ENCODE data around the gene TBC1D2B.
A peak's percentile ranks its signal among the peaks of the same experiment; 100 is the strongest.
"Not testable (repeated sequence)": the region's sequence is repeated elsewhere in the genome, so short reads cannot be mapped to it uniquely, and the experiment has no call there.

The TBC1D2B gene

DNA sequence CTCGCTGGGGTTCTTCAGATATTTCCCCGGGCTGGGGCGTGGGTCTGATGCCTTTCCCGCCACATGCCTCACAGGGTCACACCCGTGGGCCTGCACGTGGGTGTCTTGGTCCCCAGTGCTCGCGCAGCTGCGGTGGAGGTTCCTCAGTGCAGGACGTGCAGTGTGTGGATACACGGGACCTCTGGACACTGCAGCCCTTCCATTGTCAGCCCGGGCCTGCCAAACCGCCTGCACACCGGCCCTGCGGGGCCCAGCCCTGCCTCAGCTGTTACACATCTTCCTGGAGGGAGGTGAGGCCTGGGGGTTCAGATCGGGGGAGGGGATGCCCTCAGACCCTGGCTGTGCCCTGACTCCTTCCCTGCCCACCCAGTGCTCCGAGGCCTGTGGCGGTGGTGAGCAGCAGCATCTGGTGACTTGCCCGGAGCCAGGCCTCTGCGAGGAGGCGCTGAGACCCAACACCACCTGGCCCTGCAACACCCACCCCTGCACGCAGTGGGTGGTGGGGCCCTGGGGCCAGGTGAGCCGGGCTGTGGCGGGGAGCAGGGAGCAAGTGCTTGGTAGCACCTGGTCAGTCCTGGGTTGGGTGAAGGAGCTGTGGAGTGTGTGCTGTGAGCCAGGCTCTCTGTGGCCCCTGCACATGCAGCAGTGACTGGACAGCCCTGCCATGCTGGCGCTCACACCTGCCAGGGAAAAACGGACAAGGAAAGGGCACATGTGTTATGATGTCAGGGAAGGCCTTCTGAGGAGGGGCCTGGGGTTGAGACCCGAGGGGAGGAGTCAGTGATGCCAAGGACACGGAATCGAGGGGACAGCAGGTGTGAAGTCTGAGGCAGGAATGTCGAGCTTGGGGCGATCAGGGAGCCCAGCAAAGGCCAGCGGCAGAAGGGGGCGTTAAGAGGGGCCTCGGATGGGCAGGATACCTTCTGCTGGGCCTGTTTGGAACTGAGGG lies 88.9 kb downstream of the TBC1D2B start:
- peak; percentile 46 for DNase-seq (ENCODE audit: low spot score)

GRCh38 chr15:77987765-77988136 lies 89.8 kb downstream of the TBC1D2B start:
- not testable (repeated sequence) for DNase-seq (ENCODE audit: low spot score)

DNA sequence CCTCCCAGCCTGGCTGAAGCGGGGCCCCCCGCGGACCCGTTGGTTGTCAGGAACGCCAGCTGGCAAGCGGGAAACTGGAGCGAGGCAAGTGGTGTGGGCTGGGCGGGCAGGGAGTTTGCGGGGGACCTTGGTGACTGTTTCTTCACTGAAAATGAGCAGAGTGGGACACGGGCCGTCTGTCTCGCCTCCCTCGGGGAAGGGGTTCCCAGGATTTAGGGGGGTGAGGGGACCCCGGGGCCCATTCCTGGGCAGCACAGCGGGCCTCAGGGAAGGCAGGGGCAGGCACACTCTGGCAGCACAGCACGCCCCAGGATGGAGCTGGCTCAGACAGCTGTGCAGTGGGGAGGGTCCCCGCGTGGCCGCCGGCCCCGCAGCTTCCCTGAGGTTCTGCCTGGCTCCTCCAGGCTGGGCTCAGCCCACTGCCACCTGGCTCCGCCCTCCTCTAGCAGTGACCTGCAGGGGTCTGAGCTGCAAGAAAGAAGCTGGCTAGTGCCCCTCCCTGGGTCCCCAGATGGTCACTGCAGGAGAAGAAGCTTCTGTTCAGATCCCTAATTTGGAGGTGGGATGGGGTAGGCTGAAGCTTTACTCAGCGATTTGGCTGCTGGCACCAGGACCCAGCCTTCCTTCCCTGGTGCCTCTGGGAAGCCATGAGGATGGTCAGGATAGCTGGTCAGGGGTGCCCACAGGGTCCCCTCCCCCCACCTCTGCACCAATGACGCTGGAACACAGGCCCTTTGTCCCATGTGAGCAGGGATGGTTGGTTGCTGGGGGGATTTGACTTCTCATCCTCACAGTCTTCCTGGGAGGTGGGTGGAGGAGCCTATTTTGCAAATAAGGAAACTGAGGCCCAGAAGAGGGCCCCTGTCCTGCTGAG lies 90.4 kb downstream of the TBC1D2B start:
- DNase-seq (ENCODE audit: low spot score) = no peak

DNA sequence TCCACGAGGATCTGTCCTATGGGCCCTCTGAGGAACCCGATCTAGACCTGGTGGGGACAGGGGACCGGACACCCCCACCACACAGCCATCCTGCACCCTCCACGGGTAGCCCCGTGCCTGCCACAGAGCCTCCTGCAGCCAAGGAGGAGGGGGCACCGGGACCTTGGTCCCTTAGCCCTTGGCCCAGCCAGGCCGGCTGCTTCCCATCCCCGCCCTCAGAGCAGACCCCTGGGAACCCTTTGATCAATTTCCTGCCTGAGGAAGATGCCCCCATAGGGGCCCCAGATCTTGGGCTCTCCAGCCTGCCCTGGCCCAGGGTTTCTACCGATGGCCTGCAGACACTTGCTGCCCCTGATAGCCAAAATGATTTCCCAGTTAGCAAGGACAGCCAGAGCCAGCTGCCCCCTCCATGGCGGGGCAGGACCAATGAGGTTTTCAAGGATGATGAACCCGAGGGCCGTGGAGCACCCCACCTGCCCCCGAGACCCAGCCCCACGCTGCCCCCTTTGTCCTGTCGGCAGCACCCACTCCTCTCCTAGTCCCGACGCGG lies 91.5 kb downstream of the TBC1D2B start:
- DNase-seq (ENCODE audit: low spot score) = peak; percentile 31

DNA sequence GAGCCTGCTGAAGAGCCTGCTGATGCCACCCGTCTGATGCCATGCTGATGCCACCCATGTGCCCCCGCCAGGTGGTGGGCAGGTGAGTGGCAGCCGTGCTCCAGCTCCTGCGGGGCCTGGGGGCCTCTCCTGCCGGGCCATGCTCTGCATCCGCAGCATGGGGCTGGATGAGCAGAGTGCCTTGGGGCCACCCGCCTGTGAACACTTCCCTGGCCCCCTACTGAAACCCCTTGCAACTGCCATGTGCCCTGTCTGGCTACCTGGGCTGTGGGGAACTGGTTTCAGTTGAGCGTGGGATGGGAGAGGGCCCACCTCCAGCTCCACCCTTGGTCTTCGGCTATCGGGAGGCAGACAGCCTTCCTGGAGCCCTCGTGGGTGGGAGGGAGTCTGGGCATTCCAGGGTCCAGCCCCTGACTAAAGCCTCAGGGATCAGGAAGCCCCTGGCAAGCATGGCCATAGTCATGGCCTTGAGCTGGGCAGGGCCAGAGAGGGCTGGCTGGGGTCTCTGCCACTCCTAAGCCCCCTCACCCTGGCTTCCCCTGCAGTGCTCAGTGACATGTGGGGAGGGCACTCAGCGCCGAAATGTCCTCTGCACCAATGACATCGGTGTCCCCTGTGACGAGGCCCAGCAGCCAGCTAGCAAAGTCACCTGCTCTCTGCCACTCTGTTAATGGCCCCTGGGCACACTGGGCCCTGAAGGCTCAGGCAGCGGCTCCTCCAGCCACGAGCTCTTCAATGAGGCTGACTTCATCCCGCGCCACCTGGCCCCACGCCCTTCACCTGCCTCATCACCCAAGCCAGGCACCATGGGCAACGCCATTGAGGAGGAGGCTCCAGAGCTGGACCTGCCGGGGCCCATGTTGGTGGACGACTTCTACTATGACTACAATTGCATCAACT lies 92.2 kb downstream of the TBC1D2B start:
- peak; percentile 41 for DNase-seq (ENCODE audit: low spot score)

- no peak for DNase-seq (ENCODE audit: low spot score)
Observed at GRCh38 chr15:77984446-77984861, 93.1 kb downstream of the TBC1D2B start.

GRCh38 chr15:77983708-77984445 lies 93.6 kb downstream of the TBC1D2B start:
- DNase-seq (ENCODE audit: low spot score) = peak; percentile 59

DNA sequence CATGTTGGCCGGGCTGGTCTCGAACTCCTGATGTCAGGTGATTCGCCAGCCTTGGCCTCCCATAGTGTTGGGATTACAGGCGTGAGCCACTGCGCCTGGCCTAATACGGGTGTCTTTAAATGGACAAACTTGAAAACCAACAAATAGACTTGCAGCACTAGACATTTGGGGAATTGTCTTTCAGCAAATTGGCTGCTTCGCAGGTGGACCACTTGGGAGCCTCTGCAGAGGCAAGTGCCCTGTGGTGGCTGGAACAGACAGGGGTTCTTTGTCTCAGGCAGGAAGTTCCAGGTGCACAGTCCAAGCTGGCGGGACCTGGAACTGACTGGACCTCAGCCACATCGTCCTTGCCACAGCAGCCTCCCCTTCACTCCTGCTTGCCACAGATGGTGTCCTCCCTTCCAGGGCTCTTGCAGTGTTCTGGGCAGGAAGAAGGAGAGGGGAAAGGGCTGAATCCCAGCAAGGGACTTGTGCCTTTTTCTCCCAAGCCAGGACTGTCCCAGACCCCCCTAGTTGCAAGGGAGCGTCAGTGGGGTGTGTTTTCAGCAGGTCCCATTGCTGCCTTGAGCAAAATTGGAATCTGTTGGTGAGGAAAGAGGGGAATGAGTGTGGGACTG lies 94.3 kb downstream of the TBC1D2B start:
- DNase-seq (ENCODE audit: low spot score) = no peak

- DNase-seq (ENCODE audit: low spot score) = no peak
Observed at GRCh38 chr15:77982127-77982490, 95.4 kb downstream of the TBC1D2B start.

GRCh38 chr15:77981281-77982126 lies 96.0 kb downstream of the TBC1D2B start:
- no peak for DNase-seq (ENCODE audit: low spot score)

- not testable (repeated sequence) for DNase-seq (ENCODE audit: low spot score)
Observed at GRCh38 chr15:77980674-77981073, 96.8 kb downstream of the TBC1D2B start.

GRCh38 chr15:77980098-77980497 lies 97.4 kb downstream of the TBC1D2B start:
- no peak for DNase-seq (ENCODE audit: low spot score)

GRCh38 chr15:77979157-77979556 lies 98.4 kb downstream of the TBC1D2B start:
- DNase-seq (ENCODE audit: low spot score) = not testable (repeated sequence)

GRCh38 chr15:77978759-77979145 lies 98.8 kb downstream of the TBC1D2B start:
- not testable (repeated sequence) for DNase-seq (ENCODE audit: low spot score)

DNA sequence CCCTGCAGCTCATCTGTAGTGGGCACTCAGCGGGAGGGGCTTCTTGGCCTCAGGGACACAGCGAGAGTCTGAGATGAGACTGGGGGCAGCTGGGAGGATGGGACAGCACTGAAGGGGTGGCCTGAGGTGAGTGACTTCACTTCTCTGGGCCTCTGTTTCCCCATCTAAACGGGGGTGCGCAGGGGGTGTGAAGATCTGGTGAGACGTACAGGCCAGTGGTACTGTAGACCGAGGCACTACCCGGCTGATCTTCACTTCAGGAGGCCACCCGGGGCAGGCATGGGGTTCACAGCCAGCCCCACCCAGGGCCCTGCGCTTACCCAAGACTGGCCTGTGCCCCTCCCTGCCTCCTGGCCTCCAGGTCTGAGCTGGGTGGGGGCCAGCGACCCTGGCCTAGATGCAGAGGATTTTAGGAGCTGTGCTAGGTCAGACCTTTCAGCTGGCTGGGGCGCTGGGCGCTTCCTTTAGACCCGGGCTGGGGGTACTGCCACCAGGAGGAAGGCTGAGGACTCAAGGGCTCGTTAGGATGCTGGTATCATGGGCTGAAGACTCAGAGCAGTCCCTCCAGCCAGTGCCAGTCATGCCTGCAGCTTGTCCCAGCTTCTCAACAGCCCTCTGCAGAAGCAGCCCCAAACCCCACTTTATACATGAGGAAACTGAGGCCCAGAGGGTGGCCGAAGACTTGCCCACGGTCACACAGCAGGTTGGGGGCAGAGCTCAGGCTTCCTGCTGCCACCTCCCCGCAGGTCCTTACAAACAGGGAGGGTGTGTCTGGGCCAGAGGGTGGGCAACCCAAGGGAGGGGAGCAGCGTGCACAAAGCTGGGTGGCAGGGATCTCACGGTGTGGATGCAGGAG lies 99.4 kb downstream of the TBC1D2B start:
- DNase-seq (ENCODE audit: low spot score) = not testable (repeated sequence)

DNA sequence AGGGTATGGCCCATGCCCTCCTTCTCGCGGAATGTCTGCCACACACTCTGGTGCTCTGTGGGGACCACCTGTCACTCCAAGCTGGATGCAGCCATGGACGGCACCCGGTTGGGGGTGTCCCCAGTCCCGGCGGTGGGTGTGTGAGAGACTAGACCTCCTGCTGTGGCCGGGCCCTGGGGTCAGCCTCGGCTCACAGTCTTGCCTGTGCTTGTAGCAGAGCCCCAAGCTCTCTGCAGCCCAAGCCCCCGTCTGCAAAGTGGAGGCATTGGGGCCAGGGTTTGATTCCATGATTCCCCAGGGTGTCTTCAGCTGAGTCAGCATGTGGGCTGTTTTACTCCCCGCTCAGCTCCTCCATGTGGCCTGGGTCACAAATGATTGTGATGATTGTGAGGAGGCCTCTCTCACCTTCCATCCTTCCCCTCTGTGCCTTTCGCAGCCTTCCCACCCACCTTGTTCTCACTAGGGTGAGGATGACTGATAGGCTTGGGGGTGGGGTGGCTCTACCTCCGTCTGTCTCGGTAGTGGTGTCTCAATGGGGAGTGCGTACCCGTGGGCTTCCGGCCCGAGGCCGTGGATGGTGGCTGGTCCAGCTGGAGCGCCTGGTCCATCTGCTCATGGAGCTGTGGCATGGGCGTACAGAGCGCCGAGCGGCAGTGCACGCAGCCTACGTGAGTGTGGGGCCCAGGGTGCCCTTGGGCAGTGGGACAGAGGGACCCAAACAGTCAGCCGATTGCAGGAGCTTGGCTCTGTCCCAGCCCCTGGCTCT lies 100.6 kb downstream of the TBC1D2B start:
- not testable (repeated sequence) for DNase-seq (ENCODE audit: low spot score)

- not testable (repeated sequence) for DNase-seq (ENCODE audit: low spot score)
Observed at GRCh38 chr15:77976095-77976450, 101.4 kb downstream of the TBC1D2B start.

Measured in ecto neural progenitor cell (in vitro differentiated cells).